H1 (cell line): ENCODE measurements around the gene CRADD. TPM values are rescaled to one million over a fixed set of nuclear protein-coding genes. Genes with fewer than 3 reads are reported as not detected.

ENCODE experiments used
- CTCF ChIA-PET: fragments of 300-600 bp; sonication (Branson Sonifier 250); formaldehyde crosslinking; loops from one replicate; lab custom pipeline; 2021; ENCODE audit not compliant: partially characterized antibody; lab: Charles Lee
- POLR2A ChIA-PET: fragments of 300-600 bp; sonication (Branson Sonifier 250); formaldehyde crosslinking; loops from one replicate; lab custom pipeline; 2021; ENCODE audit warnings: inconsistent platforms; ENCODE audit not compliant: partially characterized antibody; lab: Charles Lee
- DNase-seq, 2 experiments: peaks; one replicate each; pipeline versions ENCODE4 v3.0.0 to v3.0.0-alpha.2; 2010 to 2022; ENCODE audit warnings: low spot score in 2 of 2, low read depth in 1 of 2, mixed read lengths in 1 of 2
- FAIRE-seq: peaks from 2 replicates; lab custom pipeline; 2011; peaks lifted over from hg19 to GRCh38; lab: Jason Lieb, UNC
- H2AFZ ChIP-seq: 2 replicates; pipeline ENCODE4 v1.8.1; 2012; ENCODE audit warnings: low read length, inconsistent platforms
- H2AK5ac ChIP-seq: 2 replicates; pipeline ENCODE4 v1.6.1; 2013; ENCODE audit warnings: low read depth, low read length
- H2BK120ac ChIP-seq: replicated peaks from 2 replicates; pipeline ENCODE3; 2013; ENCODE audit warnings: low read depth, low read length, inconsistent platforms
- H2BK12ac ChIP-seq: 2 replicates; pipeline ENCODE4 v1.6.1; 2013; ENCODE audit warnings: low read depth, low read length
- H2BK15ac ChIP-seq: 2 replicates; pipeline ENCODE4 v1.6.1; 2013; ENCODE audit warnings: low read length
- H2BK20ac ChIP-seq: 2 replicates; pipeline ENCODE4 v1.6.1; 2013; ENCODE audit warnings: low read length
- H2BK5ac ChIP-seq: 2 replicates; pipeline ENCODE4 v1.6.1; 2013; ENCODE audit warnings: low read depth, low read length
- H3K14ac ChIP-seq: 2 replicates; pipeline ENCODE4 v1.6.1; 2013; ENCODE audit warnings: inconsistent platforms; ENCODE audit not compliant: insufficient read length
- H3K18ac ChIP-seq: 2 replicates; pipeline ENCODE4 v1.6.1; 2013; ENCODE audit warnings: low read length; ENCODE audit errors: extremely low read depth
- H3K23ac ChIP-seq: 2 replicates; pipeline ENCODE4 v1.6.1; 2013; ENCODE audit warnings: inconsistent platforms; ENCODE audit not compliant: insufficient read length
- H3K23me2 ChIP-seq: 2 replicates; pipeline ENCODE4 v1.6.1; 2013; ENCODE audit warnings: low read depth, low read length
- H3K27ac ChIP-seq: 2 replicates; pipeline ENCODE4 v1.6.1; 2011; ENCODE audit warnings: low read depth, low read length, inconsistent platforms
- H3K27me3 ChIP-seq, 4 experiments: replicated peaks in 1 of 4; 1 replicate in 1 of 4; 2 replicates in 3 of 4; pipeline versions ENCODE4 v1.6.1 to v1.8.1; 2011 to 2013; ENCODE audit warnings: low read length in 3 of 4, mild to moderate bottlenecking in 3 of 4, inconsistent platforms in 2 of 4, mixed read lengths in 2 of 4, moderate library complexity in 1 of 4; ENCODE audit not compliant: control insufficient read depth in 3 of 4, insufficient read depth in 3 of 4; ENCODE audit errors: extremely low read depth in 1 of 4
- H3K36me3 ChIP-seq, 4 experiments: 2 replicates each; pipeline versions ENCODE4 v1.6.1 to v1.8.1; 2011 to 2013; ENCODE audit warnings: mild to moderate bottlenecking in 4 of 4, low read length in 3 of 4, moderate library complexity in 2 of 4, control low read depth in 1 of 4, inconsistent platforms in 1 of 4; ENCODE audit not compliant: insufficient read depth in 4 of 4, control insufficient read depth in 2 of 4
- H3K4ac ChIP-seq: replicated peaks from 2 replicates; pipeline ENCODE3; 2013; ENCODE audit warnings: low read length, low read depth, mixed read lengths, inconsistent platforms; ENCODE audit not compliant: insufficient read length
- H3K4me1 ChIP-seq, 4 experiments: replicated peaks in 1 of 4; 1 replicate in 1 of 4; 2 replicates in 3 of 4; pipeline versions ENCODE4 v1.6.1 to v1.8.1; 2011 to 2013; ENCODE audit warnings: low read length in 3 of 4, inconsistent platforms in 2 of 4, mixed read lengths in 1 of 4; ENCODE audit not compliant: insufficient read depth in 4 of 4, control insufficient read depth in 3 of 4
- H3K4me2 ChIP-seq, 2 experiments: 2 replicates each; pipeline versions ENCODE4 v1.6.1 to v1.8.1; 2011 to 2013; ENCODE audit warnings: low read depth in 2 of 2, low read length in 2 of 2, control low read depth in 1 of 2, inconsistent platforms in 1 of 2, mild to moderate bottlenecking in 1 of 2; ENCODE audit not compliant: insufficient read depth in 1 of 2
- H3K4me3 ChIP-seq, 4 experiments: fragments of 200-600, 300-600 bp in 1 of 4; sonication (generic), shearing (Covaris generic), sonication (Bioruptor Twin) in 1 of 4; 2 replicates each; pipeline versions ENCODE4 v1.5.1 to v1.8.1; 2011 to 2016; ENCODE audit warnings: low read length in 4 of 4, low read depth in 3 of 4, control low read depth in 2 of 4, inconsistent platforms in 2 of 4, mild to moderate bottlenecking in 2 of 4, mixed read lengths in 1 of 4, moderate library complexity in 1 of 4; ENCODE audit not compliant: insufficient read depth in 2 of 4; ENCODE audit errors: extremely low read depth in 1 of 4
- H3K56ac ChIP-seq: replicated peaks from 2 replicates; pipeline ENCODE3; 2013; ENCODE audit warnings: low read depth, mild to moderate bottlenecking, mixed read lengths, low read length, inconsistent platforms; ENCODE audit not compliant: insufficient read length
- H3K79me1 ChIP-seq: 2 replicates; pipeline ENCODE4 v1.6.1; 2013; ENCODE audit warnings: low read depth, low read length, control low read depth
- H3K79me2 ChIP-seq, 2 experiments: 2 replicates each; pipeline versions ENCODE4 v1.6.1 to v1.8.1; 2012 to 2013; ENCODE audit warnings: low read length in 2 of 2, mild to moderate bottlenecking in 2 of 2, inconsistent platforms in 1 of 2; ENCODE audit not compliant: insufficient read depth in 2 of 2, control insufficient read depth in 1 of 2
- H3K9ac ChIP-seq, 4 experiments: replicated peaks in 1 of 4; 1 replicate in 1 of 4; 2 replicates in 3 of 4; pipeline versions ENCODE4 v1.6.1 to v1.8.1; 2011 to 2013; ENCODE audit warnings: low read depth in 3 of 4, low read length in 3 of 4, control low read depth in 2 of 4, mild to moderate bottlenecking in 2 of 4, moderate library complexity in 2 of 4, inconsistent platforms in 1 of 4; ENCODE audit errors: extremely low read depth in 1 of 4
- H3K9me3 ChIP-seq, 2 experiments: 2 replicates each; pipeline versions ENCODE4 v1.6.1 to v1.8.1; 2012 to 2013; ENCODE audit warnings: mild to moderate bottlenecking in 2 of 2, moderate library complexity in 2 of 2, control low read depth in 1 of 2, inconsistent platforms in 1 of 2, low read depth in 1 of 2, low read length in 1 of 2, mixed read lengths in 1 of 2; ENCODE audit not compliant: insufficient read depth in 2 of 2
- H4K20me1 ChIP-seq, 2 experiments: replicated peaks in 1 of 2; 2 replicates each; pipeline versions ENCODE3 to v1.8.1; 2011 to 2013; ENCODE audit warnings: inconsistent platforms in 2 of 2, low read length in 2 of 2, mild to moderate bottlenecking in 1 of 2; ENCODE audit not compliant: insufficient read depth in 2 of 2, control insufficient read depth in 1 of 2
- H4K5ac ChIP-seq: 2 replicates; pipeline ENCODE4 v1.6.1; 2013; ENCODE audit warnings: low read length, low read depth, mixed read lengths, inconsistent platforms; ENCODE audit not compliant: insufficient read length
- H4K8ac ChIP-seq: 2 replicates; pipeline ENCODE4 v1.8.0; 2013; ENCODE audit warnings: mild to moderate bottlenecking, moderate library complexity, low read length, inconsistent platforms; ENCODE audit not compliant: insufficient read depth; ENCODE audit errors: extremely low read depth
- H4K91ac ChIP-seq: replicated peaks from 2 replicates; pipeline ENCODE3; 2013; ENCODE audit warnings: low read length, mixed read lengths, inconsistent platforms; ENCODE audit not compliant: insufficient read length
- ATF2 ChIP-seq: IDR thresholded peaks from 2 replicates; pipeline ENCODE4 v1.6.1; 2012; ENCODE audit warnings: low read length, inconsistent platforms
- CBX8 ChIP-seq: fragments of 300-800, 300-1000 bp; sonication (generic); IDR thresholded peaks from 2 replicates; pipeline ENCODE4 v1.7.1; 2016; ENCODE audit warnings: low read depth, low read length, borderline replicate concordance
- CEBPB ChIP-seq: IDR thresholded peaks from 2 replicates; pipeline ENCODE4 v1.6.1; 2012; ENCODE audit warnings: low read depth, low read length
- CREB1 ChIP-seq: IDR thresholded peaks from 2 replicates; pipeline ENCODE4 v1.6.1; 2012; ENCODE audit warnings: inconsistent platforms
- CTBP2 ChIP-seq: IDR thresholded peaks from 2 replicates; pipeline ENCODE4 v1.7.0; 2011; ENCODE audit warnings: borderline replicate concordance, mild to moderate bottlenecking, moderate library complexity, mixed read lengths, low read length; ENCODE audit not compliant: insufficient read depth, insufficient read length
- EGR1 ChIP-seq: IDR thresholded peaks from 2 replicates; pipeline ENCODE4 v1.6.1; 2011; ENCODE audit warnings: low read depth, low read length, borderline replicate concordance
- HDAC6 ChIP-seq: IDR thresholded peaks from one replicate; pipeline ENCODE4 v1.7.1; 2012; ENCODE audit warnings: low read depth, mild to moderate bottlenecking, inconsistent platforms, low read length, moderate library complexity
- NRF1 ChIP-seq: IDR thresholded peaks from 2 replicates; pipeline ENCODE4 v1.6.1; 2011; ENCODE audit warnings: mild to moderate bottlenecking, low read depth, low read length, improper control_type of control experiment
- RBBP5 ChIP-seq: IDR thresholded peaks from 2 replicates; pipeline ENCODE4 v1.7.1; 2012; ENCODE audit warnings: low read depth, mild to moderate bottlenecking, inconsistent platforms, low read length, moderate library complexity, borderline replicate concordance
- RFX5 ChIP-seq: IDR thresholded peaks from 2 replicates; pipeline ENCODE4 v1.6.1; 2011; ENCODE audit warnings: low read depth, low read length, improper control_type of control experiment, borderline replicate concordance
- RXRA ChIP-seq: IDR thresholded peaks from 2 replicates; pipeline ENCODE4 v1.6.1; 2011; ENCODE audit warnings: low read depth, mild to moderate bottlenecking, low read length, moderate library complexity; ENCODE audit not compliant: insufficient read depth
- USF2 ChIP-seq: IDR thresholded peaks from 2 replicates; pipeline ENCODE4 v1.6.1; 2011; ENCODE audit warnings: low read length, improper control_type of control experiment
- WGBS, 2 experiments: shearing (Covaris generic) in 1 of 2; methylation state at CpG; one replicate each; pipeline versions ENCODE4 v1.1.6 to v1.1.7; 2013 to 2015; ENCODE audit warnings: low lambda C conversion rate in 2 of 2, mixed read lengths in 2 of 2, inconsistent platforms in 1 of 2, low coverage in 1 of 2, missing lambda C conversion rate in 1 of 2; ENCODE audit not compliant: insufficient replicate concordance in 2 of 2, insufficient coverage in 1 of 2, insufficient read length in 1 of 2; ENCODE audit errors: extremely low coverage in 1 of 2, missing lambda C conversion rate in 1 of 2; 5-methylcytosine and 5-hydroxymethylcytosine counted together
- polyA plus RNA-seq, 7 experiments: library from polyadenylated mRNA; depleted of rRNA in 3 of 7; stranded (reverse) in 5 of 7; unstranded in 2 of 7; fragments of >200 nt in 5 of 7; fragments of 200-250 nt in 2 of 7; gene quantifications; 1 replicate in 5 of 7; 2 replicates in 1 of 7; 4 replicates in 1 of 7; pipeline versions ENCODE4 v1.2.1 to v1.2.3, GENCODE V29; 2011 to 2013; ENCODE audit warnings: missing spikeins in 2 of 7, mixed read lengths in 2 of 7
- total RNA-seq: library from RNA; stranded (reverse); fragmentation: NEBNext Ultra II Directional; extraction: Animal tissue kit (Norgen Biotek cat#: 25700); gene quantifications from 2 replicates; pipeline ENCODE4 v1.2.1, GENCODE V29; 2021

CRADD gene
- total and polyA plus RNA-seq, 2 of the 8 experiments (the other 6 are each of a cell fraction or from before 2014, with no cell fraction given): 8.1 to 15.4 TPM

GRCh38 chr12:93727911-93728310 lies 50.7 kb downstream of the CRADD start:
- DNase-seq: no peak
- H3K9me3 ChIP-seq: no peaks in the 10 kb centered on the region
- no peak overlapping the region for H3K4ac ChIP-seq
- FAIRE-seq: no peak
- H2BK20ac ChIP-seq: no peak overlapping the region
- 88% methylated on average over 4 of the region's 4 CpGs; no CpG with 5 or more reads in 1 of the 2 experiments for WGBS, 2 experiments
- no peak overlapping the region for H2AFZ ChIP-seq
- no peak overlapping the region for H3K23ac ChIP-seq
- no peak overlapping the region for H4K91ac ChIP-seq
- H3K36me3 ChIP-seq: no peaks in the 10 kb centered on the region
- H3K27me3 ChIP-seq: no peaks in the 10 kb centered on the region
- no peak overlapping the region for H3K27ac ChIP-seq
- H3K79me2 ChIP-seq: no peaks in the 10 kb centered on the region
- H3K23me2 ChIP-seq: no peaks in the 10 kb centered on the region
- no peaks in the 10 kb centered on the region for H4K20me1 ChIP-seq
- H3K4me1 ChIP-seq: peaks cover 0 to 8% (median 0%) of the 10 kb centered on the region in 4 experiments; a peak in 2 of 7 replicates
- H2AK5ac ChIP-seq: no peak overlapping the region
- H2BK5ac ChIP-seq: no peak overlapping the region
- H3K4me3 ChIP-seq: no peak overlapping the region
- no peak overlapping the region for H3K9ac ChIP-seq
- H3K4me2 ChIP-seq: no peak overlapping the region
- H2BK15ac ChIP-seq: no peak overlapping the region
- no peak overlapping the region for H2BK12ac ChIP-seq
- H3K56ac ChIP-seq: no peak overlapping the region
- H3K79me1 ChIP-seq: no peaks in the 10 kb centered on the region
- no peak overlapping the region for H4K8ac ChIP-seq
- POLR2A ChIA-PET: interaction anchor here (1.0 kb wide), 1 partner anchor 14 kb away, joined by 3 read pairs; no protein-coding TSS in a partner anchor
- no peak overlapping the region for H3K18ac ChIP-seq
- H2BK120ac ChIP-seq: no peak overlapping the region
- H4K5ac ChIP-seq: no peak overlapping the region
- CTCF ChIA-PET: interaction anchor here (0.8 to 1.7 kb wide), 3 partner anchors 13 to 373 kb away, joined by 3 read pairs; no protein-coding TSS in a partner anchor
- H3K14ac ChIP-seq: no peak overlapping the region
- TF ChIP-seq ATF2 (no peak), RFX5 (no peak), NRF1 (no peak), CBX8 (no peak), RXRA (no peak), CEBPB (no peak), RBBP5 (no peak), CTBP2 (no peak), EGR1 (no peak), USF2 (no peak), HDAC6 (no peak), CREB1 (no peak)
